ENCODE results near the gene ETFDH. TPM values are rescaled to one million over a fixed set of nuclear protein-coding genes. Genes with fewer than 3 reads are reported as not detected.
A peak's percentile ranks its signal among the peaks of the same experiment; 100 is the strongest.

The ETFDH gene
- total and polyA plus RNA-seq, 9 of the 15 experiments (the other 6 are each of a cell fraction or from before 2014, with no cell fraction given) = 14.6 to 33.6 (median 25.9) TPM

- no peak for TF ChIP-seq ZNF277 (CRISPR knock-in tag; IDR thresholded peaks at IDR 0.05; ENCODE audit: borderline replicate concordance)
- TF ChIP-seq VEZF1 (CRISPR knock-in tag; IDR thresholded peaks at IDR 0.05) = peak; percentile 71
- TF ChIP-seq ZNF431 (CRISPR knock-in tag; IDR thresholded peaks at IDR 0.05) = peak; percentile 85
- no peak for TF ChIP-seq ZNF282 (CRISPR knock-in tag; IDR thresholded peaks at IDR 0.05)
- TF ChIP-seq FOXA1 (IDR thresholded peaks at IDR 0.05; ENCODE audit: borderline replicate concordance) = no peak
- no peak for TF ChIP-seq STAT5B (CRISPR knock-in tag; IDR thresholded peaks at IDR 0.05)
- TF ChIP-seq ZBTB40 (IDR thresholded peaks at IDR 0.05) = peak; percentile 97
- no peak for TF ChIP-seq ZBTB40 (CRISPR knock-in tag; IDR thresholded peaks at IDR 0.05)
- TF ChIP-seq RNF2 (IDR thresholded peaks at IDR 0.05) = peak; percentile 82
- peak; percentile 53; the same call in 1 of the 2 replicates for TF ChIP-seq PKNOX1 (IDR thresholded peaks at IDR 0.05)
- TF ChIP-seq ZNF121 (CRISPR knock-in tag; conservative IDR thresholded peaks at IDR 0.05) = no peak
- TF ChIP-seq FOXK1 (CRISPR knock-in tag; IDR thresholded peaks at IDR 0.05; ENCODE audit: borderline replicate concordance) = no peak; the same call in 1 of the 2 replicates
- no peak for TF ChIP-seq BMI1 (IDR thresholded peaks at IDR 0.05; ENCODE audit: low read length)
These were observed 51.1 kb downstream of the ETFDH start, which contains the start of gene PPID (continued) for GRCh38 chr4:158722917-158723793.

Measured in K562 (cell line).